HG02588 (cell line): ENCODE results near the gene FURIN.
"Not testable (repeated sequence)": the region's sequence is repeated elsewhere in the genome, so short reads cannot be mapped to it uniquely, and the experiment has no call there.

Experiments used
- ATAC-seq: cut with Tn5 transposase; IDR thresholded peaks from one replicate; pipeline ENCODE4 v1.9.1; 2021; ENCODE audit warnings: mild to moderate bottlenecking, moderate library complexity; ENCODE audit not compliant: unreplicated experiment

FURIN gene

GRCh38 chr15:90869601-90870353 is 1.4 kb downstream of the FURIN start:
- ATAC-seq, result no peak

GRCh38 chr15:90870354-90871138 is 2.2 kb downstream of the FURIN start:
- no peak for ATAC-seq

- no peak for ATAC-seq
Measured at GRCh38 chr15:90871139-90871715, 2.8 kb downstream of the FURIN start.

- no peak for ATAC-seq
Measured at GRCh38 chr15:90871716-90872485, 3.5 kb downstream of the FURIN start.

GRCh38 chr15:90872486-90873184 is 4.2 kb downstream of the FURIN start:
- ATAC-seq, result no peak

- no peak for ATAC-seq
Measured at GRCh38 chr15:90873488-90873997, 5.2 kb downstream of the FURIN start.

- ATAC-seq, result no peak
Measured at GRCh38 chr15:90873998-90874605, 5.7 kb downstream of the FURIN start.

GRCh38 chr15:90874986-90875385 is 6.6 kb downstream of the FURIN start:
- not testable (repeated sequence) for ATAC-seq

GRCh38 chr15:90875549-90875981 is 7.2 kb downstream of the FURIN start:
- ATAC-seq, result no peak

- no peak for ATAC-seq
Measured at GRCh38 chr15:90876046-90876445, 7.7 kb downstream of the FURIN start.

- no peak for ATAC-seq
Measured at GRCh38 chr15:90876512-90877170, 8.3 kb downstream of the FURIN start.

- ATAC-seq, result no peak
Measured at GRCh38 chr15:90877315-90877714, 8.9 kb downstream of the FURIN start.

GRCh38 chr15:90877996-90878395 is 9.6 kb downstream of the FURIN start:
- no peak for ATAC-seq

GRCh38 chr15:90878660-90879059 is 10.3 kb downstream of the FURIN start:
- ATAC-seq, result no peak

GRCh38 chr15:90879730-90880366 is 11.5 kb downstream of the FURIN start:
- no peak for ATAC-seq

GRCh38 chr15:90880381-90881145 is 12.2 kb downstream of the FURIN start:
- ATAC-seq, result no peak

GRCh38 chr15:90881181-90881977 is 13.0 kb downstream of the FURIN start:
- no peak for ATAC-seq
